Pancreas (tissue), 10 donors: Measurements from ENCODE around the gene EPB42. TPM values are rescaled to one million over a fixed set of nuclear protein-coding genes. Genes with fewer than 3 reads are reported as not detected.

Source experiments
- ATAC-seq, 4 donors: fragments of 200-7000 bp; cut with Tn5 transposase; one replicate each; pipeline versions ENCODE4 v1.8.0 to v1.9.1; 2020; ENCODE audit warnings: mild to moderate bottlenecking in 4 of 4, moderate library complexity in 4 of 4
- DNase-seq, 6 donors: peaks; one replicate each; pipeline ENCODE4 v3.0.0-alpha.2; 2020
- FAIRE-seq: peaks from 2 replicates; lab custom pipeline; 2012; peaks lifted over from hg19 to GRCh38; lab: Jason Lieb, UNC
- H3K27ac ChIP-seq, 4 donors: fragments of 200-600 bp; sonication (generic); 1 replicate in 3 of 4; 2 replicates in 1 of 4; pipeline versions ENCODE4 v1.5.0 to v1.8.0; 2020
- H3K27me3 ChIP-seq, 4 donors: fragments of 200-600 bp; one replicate each; pipeline ENCODE4 v1.8.0; 2021
- H3K36me3 ChIP-seq, 3 donors: fragments of 200-600 bp; sonication (generic) in 1 of 3; one replicate each; pipeline versions ENCODE4 v1.5.0 to v1.8.0; 2020 to 2021
- H3K4me1 ChIP-seq, 3 donors: fragments of 200-600 bp; one replicate each; pipeline ENCODE4 v1.8.0; 2021
- H3K4me3 ChIP-seq, 4 donors: fragments of 200-600 bp; sonication (generic) in 2 of 4; one replicate each; pipeline versions ENCODE4 v1.5.0 to v1.8.0; 2020 to 2021
- H3K9me3 ChIP-seq, 4 donors: fragments of 200-600 bp; one replicate each; pipeline ENCODE4 v1.8.0; 2021
- CTCF ChIP-seq, 4 donors: fragments of 200-600 bp; sonication (generic) in 3 of 4; IDR thresholded peaks; one replicate each; pipeline versions ENCODE4 v1.5.0 to v1.8.0; 2021; ENCODE audit warnings: antibody characterized with exemption in 4 of 4
- WGBS, 2 donors: extraction: QIAGEN DNeasy Blood & Tissue Kit; methylation state at CpG; one replicate each; pipeline ENCODE4 v1.1.7; 2013; 5-methylcytosine and 5-hydroxymethylcytosine counted together
- intact Hi-C, 3 donors: fragments of 100-400 bp; cut with DNase I; formaldehyde crosslinking; loops; one replicate each; pipeline versions ENCODE4 v1.11.1 to v1.14.2; 2022
- polyA plus RNA-seq, 2 donors: library from polyadenylated mRNA; stranded (reverse); fragments of 200-250 nt; gene quantifications; one replicate each; pipeline ENCODE4 v1.2.3, GENCODE V29; 2013
- total RNA-seq, 6 donors: library from RNA; stranded (reverse); fragmentation: NEBNext Ultra II Directional in 4 of 6; extraction: Animal tissue kit (Norgen Biotek cat#: 25700) in 4 of 6; gene quantifications; one replicate each; pipeline versions ENCODE4 v1.2.1 to v1.2.4, GENCODE V29; 2021 to 2023
- donor health status: healthy with polysubstance abuse.
- donor health status: DM: no; HTN: no; CAD: no; lungs with moderate emphysema.
- donor health status: DM: no; HTN: no; CAD: no.
- donor health status: control.
- donor health status: control.
- donor health status: Bipolar disorder and iron deficiency.
- donor health status: DM: yes; HTN: yes; CAD: no.
- donor health status: DM: no; HTN: no; CAD: no.
- donor health status: DM: no; HTN: no; CAD: no.
- donor health status: DM: yes; HTN: yes; CAD: no.

The EPB42 gene
- total and polyA plus RNA-seq, 8 donors = not detected

DNA sequence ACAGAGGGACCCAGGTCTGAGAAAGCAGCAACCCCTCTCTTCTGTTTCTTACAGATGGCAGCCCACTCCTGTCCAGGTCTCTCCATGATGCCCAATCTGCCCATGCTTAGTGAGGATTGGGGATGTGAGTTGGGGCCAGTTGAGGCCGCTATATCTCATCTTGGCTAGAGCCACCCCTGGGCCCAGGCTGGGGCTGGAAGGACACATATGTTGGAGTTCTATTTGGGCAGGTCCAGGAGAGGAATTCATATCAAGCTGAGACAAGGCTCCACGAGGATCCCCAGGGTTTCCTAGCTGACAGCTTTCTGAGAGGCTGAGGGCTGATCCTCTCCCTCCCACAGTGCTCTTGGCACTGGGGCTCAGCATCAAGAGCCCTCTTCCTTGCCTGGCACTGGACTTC lies 34.6 kb upstream of the EPB42 start:
- H3K27ac ChIP-seq = no peak overlapping the region
- DNase-seq (no peak), ATAC-seq (no peak), FAIRE-seq (no peak)
- WGBS, 2 donors = 65% methylated on average over 2 of the region's 2 CpGs
- H3K9me3 ChIP-seq = no peaks in the 10 kb centered on the region
- TF ChIP-seq CTCF (IDR thresholded peaks at IDR 0.05) = no peak
- H3K27me3 ChIP-seq = no peaks in the 10 kb centered on the region
- intact Hi-C loops = no loop called here
- no peaks in the 10 kb centered on the region for H3K4me1 ChIP-seq
- no peaks in the 10 kb centered on the region for H3K36me3 ChIP-seq
- no peak overlapping the region for H3K4me3 ChIP-seq

- H3K27ac ChIP-seq = peak overlapping the region in 2 of 4 donors; percentile 18 to 23
- no peaks in the 10 kb centered on the region for H3K36me3 ChIP-seq
- DNase-seq (peak in 3 of 6 donors; percentile 34 to 70 (median 52)), FAIRE-seq (no peak), ATAC-seq (peak; percentile 48 to 81 (median 75))
- no peak for TF ChIP-seq CTCF (IDR thresholded peaks at IDR 0.05)
- no peaks in the 10 kb centered on the region for H3K9me3 ChIP-seq
- no peak overlapping the region for H3K4me3 ChIP-seq
- H3K27me3 ChIP-seq = no peaks in the 10 kb centered on the region
- 50 to 57% methylated on average over 15 of the region's 15 CpGs for WGBS, 2 donors
- no peaks in the 10 kb centered on the region for H3K4me1 ChIP-seq
- intact Hi-C loops = no loop called here
These were observed 32.9 kb upstream of the EPB42 start for GRCh38 chr15:43253431-43254403.

GRCh38 chr15:43251871-43252250 lies 31.0 kb upstream of the EPB42 start:
- H3K36me3 ChIP-seq = no peaks in the 10 kb centered on the region
- no peaks in the 10 kb centered on the region for H3K4me1 ChIP-seq
- H3K4me3 ChIP-seq = no peak overlapping the region
- intact Hi-C loops = no loop called here
- 66 to 89% methylated on average over 4 of the region's 4 CpGs for WGBS, 2 donors
- no peaks in the 10 kb centered on the region for H3K9me3 ChIP-seq
- ATAC-seq (no peak), DNase-seq (no peak), FAIRE-seq (no peak)
- no peak for TF ChIP-seq CTCF (IDR thresholded peaks at IDR 0.05)
- no peak overlapping the region for H3K27ac ChIP-seq
- H3K27me3 ChIP-seq = no peaks in the 10 kb centered on the region

- no peaks in the 10 kb centered on the region for H3K36me3 ChIP-seq
- ATAC-seq (no peak), FAIRE-seq (no peak), DNase-seq (no peak)
- no peak for TF ChIP-seq CTCF (IDR thresholded peaks at IDR 0.05)
- 80 to 86% methylated on average over 8 of the region's 8 CpGs for WGBS, 2 donors
- no peak overlapping the region for H3K4me3 ChIP-seq
- H3K4me1 ChIP-seq = no peaks in the 10 kb centered on the region
- H3K27me3 ChIP-seq = no peaks in the 10 kb centered on the region
- intact Hi-C loops = no loop called here
- no peak overlapping the region for H3K27ac ChIP-seq
- no peaks in the 10 kb centered on the region for H3K9me3 ChIP-seq
These were observed 30.5 kb upstream of the EPB42 start for GRCh38 chr15:43251185-43251870.
